Stimulated activated CD4-positive, alpha-beta T cell treated with anti-CD3 and anti-CD28 coated beads, Interleukin-15, amount 100 ng/mL, for 24 hours (primary cell): ENCODE measurements around the gene MAP3K7CL.

ENCODE experiments used
- DNase-seq: peaks from one replicate; pipeline ENCODE4 v3.0.0-alpha.2; 2020

MAP3K7CL gene

DNA sequence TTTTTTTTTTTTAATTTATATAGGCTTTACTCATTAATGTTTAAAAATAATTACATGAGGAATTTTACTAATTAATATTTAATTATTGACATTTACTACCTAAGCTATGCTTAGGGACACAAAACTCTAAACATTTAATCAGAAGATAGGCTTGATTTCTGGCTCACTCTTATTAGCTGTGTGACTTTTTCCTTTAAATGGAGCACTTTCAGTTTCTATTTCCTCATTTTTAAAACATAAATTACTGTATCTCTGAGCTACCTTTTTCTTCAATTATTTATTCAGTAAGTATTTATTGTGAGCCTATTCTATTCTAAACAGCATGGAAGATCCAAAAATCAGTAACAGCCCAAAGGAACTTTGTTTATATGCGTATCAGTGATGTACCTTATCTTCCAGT, 40.5 kb downstream of the MAP3K7CL start:
- DNase-seq: no peak

DNA sequence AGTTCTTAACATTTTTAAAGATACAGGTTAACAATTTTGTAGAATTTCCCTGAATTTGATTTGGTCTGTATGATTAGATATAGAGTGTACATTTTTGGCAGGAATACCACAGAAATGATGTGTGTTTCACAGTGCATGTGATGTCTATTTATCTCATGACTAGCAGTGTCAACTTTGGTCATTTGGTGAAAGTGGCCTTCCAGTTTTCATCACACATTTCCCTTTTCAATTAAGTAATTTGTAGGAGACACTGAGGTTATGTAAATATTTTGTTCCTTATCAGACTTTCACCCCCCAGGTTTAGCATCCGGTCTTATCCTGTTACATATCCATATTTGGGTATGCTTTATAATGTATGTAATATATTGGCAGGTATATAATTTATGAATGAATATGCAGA, 41.8 kb downstream of the MAP3K7CL start:
- DNase-seq: no peak

DNA sequence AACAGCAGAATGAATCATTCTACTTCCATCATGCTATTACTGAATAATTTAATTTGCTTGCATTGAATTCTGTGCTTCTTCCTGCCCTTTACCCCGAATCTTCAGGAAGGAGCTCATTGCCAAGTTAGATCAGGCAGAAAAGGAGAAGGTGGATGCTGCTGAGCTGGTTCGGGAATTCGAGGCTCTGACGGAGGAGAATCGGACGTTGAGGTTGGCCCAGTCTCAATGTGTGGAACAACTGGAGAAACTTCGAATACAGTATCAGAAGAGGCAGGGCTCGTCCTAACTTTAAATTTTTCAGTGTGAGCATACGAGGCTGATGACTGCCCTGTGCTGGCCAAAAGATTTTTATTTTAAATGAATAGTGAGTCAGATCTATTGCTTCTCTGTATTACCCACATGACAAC, 44.2 kb downstream of the MAP3K7CL start:
- no peak for DNase-seq

GRCh38 chr21:29175408-29176134, 45.1 kb downstream of the MAP3K7CL start:
- no peak for DNase-seq

DNA sequence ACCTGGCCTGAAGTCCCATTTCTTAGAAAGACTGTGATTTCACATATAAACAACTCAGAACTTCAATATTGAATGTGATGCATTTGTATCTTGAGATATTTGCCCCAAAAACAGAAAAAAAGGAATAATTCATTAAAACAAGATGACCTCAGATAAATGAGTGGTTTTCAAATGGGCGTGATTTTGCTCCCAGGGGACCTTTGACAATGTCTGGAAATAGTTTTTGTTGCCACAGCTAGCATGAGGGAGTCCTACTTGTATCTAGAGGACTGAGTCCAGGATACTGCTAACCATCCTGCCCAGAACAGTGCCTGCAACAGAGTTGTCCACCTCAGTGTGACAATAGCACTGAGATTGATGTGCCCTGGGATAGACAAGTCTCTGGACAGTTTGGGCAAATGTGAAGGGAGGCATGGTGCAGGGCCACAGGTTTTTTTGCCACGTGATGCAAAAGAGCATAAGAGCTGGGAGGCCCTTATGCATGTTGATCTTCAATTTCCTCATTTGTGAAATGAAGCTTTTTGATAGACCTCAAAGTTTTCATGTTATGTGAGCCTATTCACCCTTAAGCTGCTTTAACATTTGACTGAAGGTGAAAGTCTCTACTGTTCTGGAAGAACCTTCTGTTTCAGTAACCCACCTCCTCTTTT, 46.2 kb downstream of the MAP3K7CL start:
- no peak for DNase-seq

DNA sequence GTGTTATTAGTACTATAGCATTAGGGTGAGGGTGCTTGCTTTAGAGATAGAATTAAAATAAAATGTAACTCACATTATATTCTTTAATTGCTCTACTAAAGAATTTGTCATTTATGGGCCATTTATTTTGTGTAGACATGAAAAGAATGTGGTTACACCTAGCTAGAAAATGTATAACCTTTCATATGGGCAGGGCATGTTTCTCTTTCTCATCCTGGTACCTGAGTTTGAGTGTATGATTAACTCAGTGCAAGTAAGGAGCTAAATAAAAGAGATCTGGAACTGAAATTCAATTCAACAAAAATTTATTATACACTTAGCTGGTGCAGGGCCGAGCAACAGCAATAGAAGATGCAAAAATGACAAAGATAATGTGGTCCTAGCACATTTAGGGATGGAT, 47.4 kb downstream of the MAP3K7CL start:
- no peak for DNase-seq

- DNase-seq: no peak
Observed at GRCh38 chr21:29178926-29179325, 48.5 kb downstream of the MAP3K7CL start.

DNA sequence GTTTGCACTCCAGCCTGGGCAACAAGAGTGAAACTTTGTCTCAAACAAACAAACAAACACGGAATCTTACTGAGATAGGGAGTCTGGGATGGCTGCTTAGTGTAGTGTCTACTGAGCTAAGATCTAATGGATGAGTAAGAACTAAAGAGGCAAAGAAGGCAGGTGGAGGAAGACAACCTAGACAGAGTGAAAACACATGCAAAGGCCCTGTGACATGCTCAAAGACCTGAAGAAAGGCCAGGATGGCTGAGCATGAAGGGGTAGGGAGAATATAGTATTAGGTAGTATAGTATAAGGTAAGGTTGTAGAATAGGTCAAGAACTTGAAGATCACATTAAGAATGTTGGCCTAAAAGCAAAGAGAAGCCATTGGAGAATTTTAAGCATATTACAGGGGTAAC, 49.1 kb downstream of the MAP3K7CL start:
- no peak for DNase-seq

DNA sequence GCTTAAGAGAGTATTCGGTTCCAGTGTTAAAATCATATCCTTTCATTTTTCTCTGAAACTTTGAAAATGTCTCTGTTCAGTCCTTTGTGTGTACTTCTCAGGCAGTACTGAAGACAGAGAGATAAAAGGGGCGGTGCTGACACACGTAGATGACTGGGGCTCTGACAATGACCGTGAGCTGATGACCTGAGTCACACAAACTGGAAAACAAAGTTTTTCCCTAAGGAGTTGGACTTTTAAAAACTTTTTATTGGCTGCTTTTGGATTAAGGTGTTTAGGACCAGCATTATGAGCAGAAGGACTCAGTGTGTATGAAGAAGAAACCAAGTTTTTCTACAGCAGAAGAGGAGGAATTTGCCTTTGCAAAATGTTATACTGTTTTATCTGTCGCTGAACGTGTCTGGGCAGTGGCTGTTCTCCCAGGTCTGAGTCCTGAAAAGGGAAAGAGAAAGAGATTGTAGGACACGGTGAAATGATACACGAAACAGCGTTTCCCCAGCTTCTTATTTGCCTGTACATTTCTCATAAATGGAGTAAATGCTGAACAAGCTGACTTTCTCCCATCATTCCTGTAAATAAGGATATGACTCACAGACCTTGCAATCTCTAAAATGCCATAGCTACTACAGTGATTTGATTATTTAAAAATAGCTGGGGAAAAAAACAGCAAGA, 51.5 kb downstream of the MAP3K7CL start:
- DNase-seq: no peak

DNA sequence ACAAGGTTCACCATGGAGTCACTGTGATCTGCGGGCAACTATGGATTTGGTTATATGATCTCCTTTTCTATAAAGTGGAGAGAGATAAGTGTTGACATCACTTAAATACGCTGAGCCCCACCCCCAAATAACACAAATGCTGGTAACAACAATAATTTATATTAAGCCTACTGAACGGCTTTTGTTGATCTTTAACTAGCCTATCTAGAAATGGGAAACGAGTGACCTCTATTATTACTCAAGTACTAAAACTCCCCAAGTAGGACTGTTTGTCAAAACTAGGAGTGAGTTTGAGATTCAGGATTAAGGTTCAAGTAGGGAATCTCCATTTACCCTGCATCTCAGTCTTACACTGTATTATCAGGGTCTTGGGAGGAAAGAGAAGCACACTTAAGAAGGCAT, 52.2 kb downstream of the MAP3K7CL start:
- DNase-seq: no peak

DNA sequence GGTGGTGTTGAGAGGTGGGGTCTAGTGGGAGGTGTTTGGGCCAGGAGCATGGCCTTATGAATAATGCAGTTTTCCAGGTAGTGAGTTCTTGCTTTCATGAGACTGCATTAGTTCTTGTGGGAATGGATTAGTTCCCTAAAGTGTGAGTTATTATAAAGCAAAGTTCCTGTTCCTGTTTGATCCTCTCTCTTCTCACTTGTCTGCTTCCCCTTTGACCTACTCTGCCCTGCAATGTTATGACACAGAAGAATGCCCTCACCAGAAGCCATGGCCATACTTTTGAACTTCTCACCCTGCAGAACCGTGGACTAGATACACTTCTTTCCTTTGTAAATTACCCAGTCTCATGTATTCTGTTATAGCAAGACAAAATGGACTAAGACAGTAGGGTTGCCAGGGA, 53.6 kb downstream of the MAP3K7CL start:
- DNase-seq: no peak

GRCh38 chr21:29185172-29185571, 54.7 kb downstream of the MAP3K7CL start:
- no peak for DNase-seq

GRCh38 chr21:29185633-29186032, 55.2 kb downstream of the MAP3K7CL start:
- no peak for DNase-seq

DNA sequence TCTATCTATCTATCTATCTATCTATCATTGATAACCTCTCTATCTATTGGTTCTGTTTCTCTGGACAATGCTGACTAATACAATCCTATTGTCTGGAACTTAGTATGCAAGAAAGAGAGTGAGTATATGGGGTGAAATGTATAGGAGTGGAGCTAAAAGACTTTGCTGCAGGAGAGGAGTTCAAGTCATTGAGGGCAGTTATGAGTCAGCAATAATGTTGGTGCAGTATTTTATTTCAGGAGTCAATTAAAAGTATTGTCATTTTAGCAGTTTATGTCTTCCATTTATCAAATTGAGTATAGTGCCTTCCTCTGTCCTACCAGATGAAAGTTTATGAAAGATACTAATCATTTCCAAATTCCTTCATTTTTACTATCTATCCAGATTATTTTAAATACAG, 55.8 kb downstream of the MAP3K7CL start:
- no peak for DNase-seq

DNA sequence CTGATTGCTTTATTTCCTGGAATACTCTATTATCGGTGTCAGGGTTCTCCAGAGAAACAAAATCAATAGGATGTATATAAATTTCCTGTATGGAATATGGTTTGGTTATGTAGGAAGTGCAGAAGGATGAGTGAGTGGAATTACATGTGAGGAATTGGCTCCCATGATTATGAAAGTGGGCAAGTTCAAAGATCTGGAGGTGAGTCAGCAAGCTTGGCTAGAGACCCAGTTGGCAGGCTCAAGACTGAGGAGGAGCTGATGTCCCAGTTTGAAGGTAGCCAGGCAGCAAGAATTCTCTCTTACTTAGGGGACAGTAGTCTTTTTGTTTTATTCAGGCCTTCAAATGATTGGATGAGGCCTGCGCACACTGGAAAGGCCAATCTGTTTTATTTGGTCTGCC, 57.5 kb downstream of the MAP3K7CL start:
- DNase-seq: no peak

DNA sequence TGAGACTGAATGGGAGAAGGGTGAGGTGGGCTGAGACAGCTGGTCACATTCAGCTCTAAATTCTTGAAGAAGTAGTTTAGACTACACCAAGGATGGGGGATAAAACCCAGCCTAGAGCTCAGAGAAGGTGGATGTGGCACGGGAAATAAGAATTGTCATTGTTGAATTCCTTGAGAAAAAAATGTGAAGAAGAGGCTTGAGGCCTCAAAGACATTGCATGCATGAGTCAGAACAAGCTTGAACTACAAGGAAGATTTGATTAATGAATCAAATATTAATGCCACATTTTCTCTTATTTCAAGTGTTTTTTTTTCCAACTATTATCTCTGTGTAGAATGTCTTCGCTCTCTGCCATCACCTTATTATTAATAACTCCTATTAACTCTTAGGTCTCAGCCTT, 58.9 kb downstream of the MAP3K7CL start:
- no peak for DNase-seq

- no peak for DNase-seq
Observed at GRCh38 chr21:29190923-29191331, 60.5 kb downstream of the MAP3K7CL start.

DNA sequence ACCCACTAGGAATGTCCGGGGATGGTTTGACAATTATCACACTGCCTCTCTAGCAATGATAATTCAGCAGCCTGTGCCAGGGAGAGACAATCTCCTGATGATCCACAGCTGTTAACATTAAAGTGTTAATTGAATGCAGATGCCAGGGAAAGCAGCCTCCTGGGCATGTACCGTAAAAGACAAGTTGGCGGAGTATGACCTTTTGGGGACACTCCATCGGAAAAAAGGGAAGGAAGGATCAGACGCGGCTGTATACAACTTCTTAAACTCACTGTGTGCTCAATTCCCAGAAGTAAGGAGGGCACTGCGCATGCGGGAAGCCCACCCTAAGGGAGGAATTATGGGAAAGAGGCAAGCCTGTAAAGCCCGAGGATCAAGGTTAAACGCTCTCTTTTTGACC, 62.6 kb downstream of the MAP3K7CL start:
- no peak for DNase-seq

DNA sequence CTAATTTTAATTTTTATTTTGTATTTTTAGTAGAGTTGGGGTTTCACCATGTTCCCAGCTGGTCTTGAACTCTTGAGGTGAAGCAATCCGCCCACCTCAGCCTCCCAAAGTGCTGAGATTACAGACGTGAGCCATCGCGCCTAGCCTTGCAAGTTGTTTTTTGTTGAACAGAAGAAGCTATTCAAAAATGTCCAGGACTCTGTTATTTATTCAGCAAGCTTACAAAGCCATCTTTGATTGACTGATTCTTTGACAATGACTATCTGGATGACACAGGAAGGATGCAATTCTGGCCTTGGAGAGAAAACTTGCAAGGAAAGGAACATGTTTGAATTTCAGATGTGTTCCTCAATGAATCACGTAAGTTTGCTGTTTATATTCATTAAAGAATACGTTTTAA, 63.5 kb downstream of the MAP3K7CL start:
- no peak for DNase-seq

GRCh38 chr21:29194342-29194741, 63.9 kb downstream of the MAP3K7CL start:
- DNase-seq: no peak

- DNase-seq: no peak
Observed at GRCh38 chr21:29194847-29195246, 64.4 kb downstream of the MAP3K7CL start.

DNA sequence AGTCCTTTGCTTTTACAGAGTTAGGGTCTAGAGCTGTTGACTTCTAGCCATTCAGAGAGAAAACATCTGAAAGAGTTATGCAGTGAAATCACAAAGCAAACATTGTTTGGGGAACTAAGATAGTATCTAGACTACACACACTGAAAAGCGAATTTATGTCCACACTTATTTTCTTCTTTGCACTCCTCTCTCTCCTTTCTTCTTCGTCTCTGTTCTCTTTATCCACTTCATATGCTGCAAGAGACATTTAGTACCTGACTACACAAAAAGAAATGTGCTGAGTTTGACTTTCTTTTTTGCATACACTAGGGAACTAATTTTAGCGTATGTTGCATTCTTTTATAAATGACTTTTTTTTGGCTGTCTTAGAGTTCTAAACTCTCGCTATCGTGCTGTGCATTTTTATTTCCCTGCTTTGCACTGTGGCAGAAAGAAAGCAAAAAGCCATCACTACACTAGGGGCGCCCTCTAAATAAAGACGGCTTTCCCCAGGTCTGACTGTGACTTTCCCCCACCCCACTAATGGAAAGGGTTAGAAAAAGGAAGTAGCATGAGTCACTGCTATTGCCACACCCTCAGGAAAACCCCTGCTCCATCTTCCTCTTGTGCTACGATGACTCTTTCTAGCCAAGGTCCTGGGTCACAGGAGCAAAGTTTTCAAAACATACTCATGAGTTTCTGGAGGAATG, 65.7 kb downstream of the MAP3K7CL start:
- peak; percentile 81 for DNase-seq

DNA sequence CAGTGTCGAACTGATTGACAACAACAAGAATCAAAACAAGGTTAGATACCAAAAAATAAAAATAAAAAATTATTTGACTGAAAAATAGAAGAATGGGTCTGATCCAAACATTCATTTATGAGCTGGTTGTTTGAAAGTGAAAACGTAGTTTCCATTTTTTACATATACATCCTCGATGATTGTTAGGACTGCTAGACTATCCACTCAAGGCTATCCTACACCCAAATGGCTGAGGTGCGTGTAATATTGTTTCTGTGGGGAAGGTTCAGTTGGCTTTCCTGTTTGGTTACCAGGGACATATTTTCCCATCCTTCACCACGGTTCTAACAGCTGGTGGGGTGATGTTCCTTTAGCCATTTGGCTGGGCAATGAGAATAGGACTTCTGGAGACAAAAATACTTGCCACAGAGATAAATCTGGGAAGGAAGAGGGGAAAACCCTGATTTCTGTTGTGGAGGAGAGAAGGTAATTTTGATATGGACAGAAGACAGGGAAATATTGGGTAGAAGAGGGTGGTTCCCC, 66.3 kb downstream of the MAP3K7CL start:
- DNase-seq: no peak
